Neural progenitor cell (in vitro differentiated cells): ENCODE data around the gene RTL3.

Source experiments
- EZH2phosphoT487 ChIP-seq: fragments of 200-600 bp; sonication (generic); IDR thresholded peaks from 2 replicates; pipeline ENCODE4 v1.6.1; 2017; ENCODE audit warnings: antibody characterized with exemption
- TF ChIP-seq, protein P1 (sequence below): fragments of 200-600 bp; sonication (generic); IDR thresholded peaks from 2 replicates; pipeline ENCODE4 v1.5.1; 2017; ENCODE audit warnings: antibody characterized with exemption, mild to moderate bottlenecking

DNA sequence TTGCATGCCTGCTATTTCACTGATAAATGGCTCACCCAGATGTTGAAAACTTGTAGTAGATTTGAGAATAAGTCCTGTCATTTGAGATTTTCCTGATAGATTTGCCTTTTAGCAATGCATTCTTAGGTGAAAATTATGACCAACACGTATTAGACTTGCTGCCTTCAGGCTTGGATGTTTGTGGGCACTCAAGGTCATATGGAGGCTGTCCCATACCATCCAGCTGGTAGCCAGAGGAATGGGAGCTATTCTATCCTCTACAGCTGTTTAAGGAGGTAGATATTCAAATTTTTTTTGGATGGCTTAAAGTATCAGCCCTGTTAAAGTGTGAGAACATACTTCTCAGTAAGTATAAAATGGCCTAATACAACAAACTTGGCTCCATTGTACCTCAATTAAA, 34.7 kb downstream of the RTL3 start:
- TF ChIP-seq, protein P1, sequence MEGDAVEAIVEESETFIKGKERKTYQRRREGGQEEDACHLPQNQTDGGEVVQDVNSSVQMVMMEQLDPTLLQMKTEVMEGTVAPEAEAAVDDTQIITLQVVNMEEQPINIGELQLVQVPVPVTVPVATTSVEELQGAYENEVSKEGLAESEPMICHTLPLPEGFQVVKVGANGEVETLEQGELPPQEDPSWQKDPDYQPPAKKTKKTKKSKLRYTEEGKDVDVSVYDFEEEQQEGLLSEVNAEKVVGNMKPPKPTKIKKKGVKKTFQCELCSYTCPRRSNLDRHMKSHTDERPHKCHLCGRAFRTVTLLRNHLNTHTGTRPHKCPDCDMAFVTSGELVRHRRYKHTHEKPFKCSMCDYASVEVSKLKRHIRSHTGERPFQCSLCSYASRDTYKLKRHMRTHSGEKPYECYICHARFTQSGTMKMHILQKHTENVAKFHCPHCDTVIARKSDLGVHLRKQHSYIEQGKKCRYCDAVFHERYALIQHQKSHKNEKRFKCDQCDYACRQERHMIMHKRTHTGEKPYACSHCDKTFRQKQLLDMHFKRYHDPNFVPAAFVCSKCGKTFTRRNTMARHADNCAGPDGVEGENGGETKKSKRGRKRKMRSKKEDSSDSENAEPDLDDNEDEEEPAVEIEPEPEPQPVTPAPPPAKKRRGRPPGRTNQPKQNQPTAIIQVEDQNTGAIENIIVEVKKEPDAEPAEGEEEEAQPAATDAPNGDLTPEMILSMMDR: no peak
- no peak for TF ChIP-seq EZH2phosphoT487
